A673 (cell line): Measurements from ENCODE around the gene VWA8.

ENCODE experiments used
- CTCF ChIP-seq: fragments of 300-800, 200-600 bp; sonication (generic); conservative IDR thresholded peaks from 2 replicates; pipeline ENCODE4 v1.5.1; 2017; ENCODE audit warnings: low read depth, mild to moderate bottlenecking, antibody characterized with exemption, low read length, moderate library complexity, mixed read lengths
- EZH2 ChIP-seq: fragments of 200-600 bp; sonication (generic); IDR thresholded peaks from 2 replicates; pipeline ENCODE4 v1.6.1; 2017; ENCODE audit warnings: borderline replicate concordance, low read depth, mild to moderate bottlenecking, mixed read lengths, antibody characterized with exemption, low read length; ENCODE audit not compliant: poor library complexity, severe bottlenecking

- TF ChIP-seq CTCF: no peak
- no peak for TF ChIP-seq EZH2
Measured at GRCh38 chr13:41916173-41916954, 44.5 kb downstream of the VWA8 start.
